Measurements from ENCODE around the gene ATP2B1.

The ATP2B1 gene

DNA sequence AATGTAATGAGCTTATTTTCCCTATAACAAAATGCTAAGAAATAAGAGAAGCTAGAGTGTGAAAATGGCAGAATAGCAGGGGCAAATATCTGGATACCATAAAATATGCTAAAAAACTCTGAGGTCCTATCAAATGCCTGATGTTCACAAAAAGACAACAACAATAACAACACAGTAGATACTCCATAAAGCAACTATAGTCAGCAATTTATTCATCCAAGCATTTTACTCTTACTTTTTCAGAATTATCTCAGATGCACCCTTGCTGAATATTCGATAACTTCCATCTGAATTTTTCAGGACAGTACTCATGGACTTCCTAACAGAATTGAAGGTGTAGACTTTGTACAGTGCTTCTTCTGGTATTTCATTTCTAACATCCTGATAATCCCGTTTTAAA is 88.9 kb downstream of the ATP2B1 start:
- H3K27me3 ChIP-seq: no peaks in the 10 kb centered on the region
- no peaks in the 10 kb centered on the region; a peak in 1 of 20 replicates for H3K4me1 ChIP-seq
- no peak overlapping the region for H3K27ac ChIP-seq
- TF ChIP-seq Cebpa-rat (IDR thresholded peaks at IDR 0.05): no peak
- H3K9ac ChIP-seq: no peak overlapping the region
- peaks cover 18 to 94% (median 66%) of the 10 kb centered on the region in 11 experiments for H3K36me3 ChIP-seq
- peaks cover 0 to 95% (median 0%) of the 10 kb centered on the region in 11 experiments; a peak in 5 of 22 replicates for H4K20me1 ChIP-seq
- H3K9me3 ChIP-seq (replicated peaks in 1 of 11): no peaks in the 10 kb centered on the region
- H3K4me3 ChIP-seq: no peak overlapping the region
- no peak overlapping the region for H3K4me2 ChIP-seq

DNA sequence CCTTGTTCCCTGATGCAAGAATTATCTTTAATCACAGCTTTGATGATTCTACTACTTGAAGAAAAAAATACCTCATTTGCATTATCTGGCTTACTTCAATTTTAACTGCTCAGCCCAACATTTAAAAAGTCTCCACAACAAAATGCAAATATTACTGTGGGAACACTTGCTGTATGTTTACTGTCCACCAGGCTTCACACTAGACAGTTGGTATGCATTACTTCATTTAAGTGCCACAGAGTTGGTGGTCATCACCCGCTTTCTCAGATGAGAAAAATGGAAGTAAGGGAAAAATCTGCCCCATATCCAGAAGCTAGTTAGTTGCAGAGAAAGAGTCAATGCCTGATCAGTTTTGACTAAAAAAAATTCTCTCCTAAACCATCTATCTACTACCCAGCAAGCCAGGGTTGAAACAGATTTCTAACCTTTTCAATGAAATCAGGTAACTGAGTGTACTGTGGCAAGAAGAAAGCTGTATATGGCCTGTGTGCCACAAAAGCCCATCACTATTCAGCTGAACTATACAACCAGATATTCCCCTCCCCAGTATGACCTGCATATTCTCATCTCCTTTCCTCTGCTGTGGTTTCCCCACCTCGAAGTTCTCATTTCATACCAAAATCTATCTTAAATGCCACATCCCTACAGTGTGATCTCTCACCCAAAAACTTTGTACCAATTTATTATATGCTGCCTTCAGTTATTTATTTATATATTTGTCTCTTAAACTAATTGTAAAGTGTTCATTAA is 90.3 kb downstream of the ATP2B1 start:
- H3K27me3 ChIP-seq: no peaks in the 10 kb centered on the region
- H3K4me3 ChIP-seq: no peak overlapping the region
- H3K4me1 ChIP-seq: no peaks in the 10 kb centered on the region; a peak in 1 of 20 replicates
- H3K9me3 ChIP-seq (replicated peaks in 1 of 11): no peaks in the 10 kb centered on the region
- TF ChIP-seq Cebpa-rat (IDR thresholded peaks at IDR 0.05): no peak
- no peak overlapping the region for H3K27ac ChIP-seq
- H3K4me2 ChIP-seq: no peak overlapping the region
- H3K36me3 ChIP-seq: peaks cover 14 to 94% (median 65%) of the 10 kb centered on the region in 11 experiments
- H3K9ac ChIP-seq: no peak overlapping the region
- peaks cover 0 to 95% (median 0%) of the 10 kb centered on the region in 11 experiments; a peak in 4 of 22 replicates for H4K20me1 ChIP-seq

DNA sequence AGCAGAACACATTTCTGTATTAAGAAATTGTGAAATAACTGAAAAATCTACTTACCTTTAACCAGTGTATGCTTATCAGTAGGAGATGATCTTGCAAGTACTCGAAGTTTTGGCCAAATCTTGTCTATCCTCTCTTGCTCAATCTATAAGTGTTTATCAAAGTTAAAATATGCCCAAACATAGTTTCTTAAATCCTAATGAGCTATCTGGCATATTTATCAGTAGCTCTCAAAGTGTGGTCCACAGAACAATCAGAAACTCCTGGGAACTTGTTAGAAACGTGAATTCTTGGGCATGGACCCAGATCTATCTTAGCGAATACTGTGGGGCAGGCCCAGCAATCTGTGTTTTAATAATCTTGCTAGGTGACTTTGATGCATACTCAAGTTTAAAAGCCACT is 98.3 kb downstream of the ATP2B1 start:
- no peaks in the 10 kb centered on the region for H3K27me3 ChIP-seq
- no peak overlapping the region for H3K9ac ChIP-seq
- H3K27ac ChIP-seq: no peak overlapping the region
- H3K4me2 ChIP-seq: no peak overlapping the region
- H3K4me1 ChIP-seq: no peaks in the 10 kb centered on the region
- H3K9me3 ChIP-seq (replicated peaks in 1 of 11): no peaks in the 10 kb centered on the region
- H4K20me1 ChIP-seq: peaks cover 0 to 74% (median 0%) of the 10 kb centered on the region in 11 experiments; a peak in 4 of 22 replicates
- TF ChIP-seq Cebpa-rat (IDR thresholded peaks at IDR 0.05): no peak
- H3K4me3 ChIP-seq: no peak overlapping the region
- H3K36me3 ChIP-seq: peaks cover 37 to 100% (median 84%) of the 10 kb centered on the region in 11 experiments

DNA sequence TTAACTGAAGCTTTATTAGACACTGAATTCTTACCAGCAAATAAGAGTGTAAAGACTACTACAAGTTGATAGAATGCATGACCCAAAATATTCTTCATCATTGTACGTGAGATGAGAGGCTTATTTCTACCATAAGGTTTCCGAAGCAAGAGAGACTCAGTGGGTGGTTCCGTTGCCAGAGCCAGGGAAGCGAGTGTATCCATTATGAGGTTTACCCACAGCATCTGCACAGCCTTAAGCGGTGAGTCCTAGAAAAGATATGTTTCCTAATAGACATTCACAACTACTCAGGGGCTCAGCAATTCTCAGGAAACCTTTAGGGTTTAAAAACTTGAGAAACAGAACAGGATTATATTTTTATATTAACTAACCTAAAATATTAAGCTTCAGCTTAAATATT is 105.0 kb downstream of the ATP2B1 start:
- Histone ChIP-seq H3K9ac (no peak overlapping the region), H3K4me1 (no peaks in the 10 kb centered on the region), H3K27ac (no peak overlapping the region), H4K20me1 (peaks cover 0 to 87% (median 0%) of the 10 kb centered on the region in 11 experiments; a peak in 5 of 22 replicates), H3K36me3 (peaks cover 43 to 100% (median 83%) of the 10 kb centered on the region in 11 experiments), H3K4me3 (no peak overlapping the region), H3K9me3 (replicated peaks in 1 of 11) (no peaks in the 10 kb centered on the region), H3K27me3 (no peaks in the 10 kb centered on the region), H3K4me2 (no peak overlapping the region)
- no peak for TF ChIP-seq Cebpa-rat (IDR thresholded peaks at IDR 0.05)

DNA sequence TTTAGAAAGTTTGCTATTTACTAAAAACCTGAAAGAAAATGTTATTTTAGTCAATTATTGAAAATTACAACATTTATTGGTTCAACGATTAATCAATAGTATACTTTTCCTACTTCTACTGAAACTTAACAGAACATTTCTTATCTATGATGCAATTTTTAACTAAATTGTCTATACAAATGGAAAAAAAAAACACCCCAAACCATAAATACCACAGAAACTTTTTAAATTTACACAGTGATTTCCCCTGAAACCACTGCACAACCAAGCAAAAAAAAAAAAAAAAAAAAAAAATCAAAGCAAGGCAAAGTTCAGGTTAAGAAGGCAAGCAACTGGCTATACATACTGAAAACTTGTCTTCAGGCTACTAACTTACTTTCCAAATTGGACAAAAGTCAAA is 110.9 kb downstream of the ATP2B1 start:
- H3K27ac ChIP-seq: no peak overlapping the region
- no peaks in the 10 kb centered on the region for H3K9me3 ChIP-seq (replicated peaks in 1 of 11)
- H4K20me1 ChIP-seq: peaks cover 0 to 90% (median 0%) of the 10 kb centered on the region in 11 experiments; a peak in 5 of 22 replicates
- H3K4me2 ChIP-seq: no peak overlapping the region
- H3K36me3 ChIP-seq: peaks cover 28 to 100% (median 49%) of the 10 kb centered on the region in 11 experiments; a peak in 21 of 22 replicates
- H3K27me3 ChIP-seq: no peaks in the 10 kb centered on the region
- no peak for TF ChIP-seq Cebpa-rat (IDR thresholded peaks at IDR 0.05)
- no peak overlapping the region for H3K4me3 ChIP-seq
- H3K4me1 ChIP-seq: peaks cover 0 to 9% (median 0%) of the 10 kb centered on the region in 10 experiments; a peak in 3 of 20 replicates
- no peak overlapping the region for H3K9ac ChIP-seq

DNA sequence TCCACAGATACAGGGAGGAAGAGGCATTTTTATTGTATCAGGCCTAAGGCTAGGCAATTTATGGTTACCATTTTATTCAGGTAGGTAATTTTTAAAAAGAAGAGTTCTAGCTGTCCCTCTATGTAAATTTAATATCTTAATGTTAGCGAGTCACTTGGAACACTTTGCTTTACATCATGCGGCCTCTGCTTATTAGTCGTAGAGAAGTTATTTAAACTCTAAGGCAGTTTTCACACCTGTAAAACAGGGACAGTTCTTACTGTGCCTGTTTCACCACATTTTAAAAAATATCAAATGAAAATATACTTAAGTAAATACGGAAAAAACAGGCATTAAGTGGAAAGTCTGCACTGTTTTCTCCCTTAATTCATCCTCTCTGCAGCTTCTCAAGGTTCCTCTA is 111.4 kb downstream of the ATP2B1 start:
- H3K9ac ChIP-seq: no peak overlapping the region
- H3K4me3 ChIP-seq: no peak overlapping the region
- H3K27me3 ChIP-seq: no peaks in the 10 kb centered on the region
- no peaks in the 10 kb centered on the region for H3K9me3 ChIP-seq (replicated peaks in 1 of 11)
- H3K36me3 ChIP-seq: peaks cover 23 to 100% (median 47%) of the 10 kb centered on the region in 11 experiments; a peak in 21 of 22 replicates
- no peak overlapping the region for H3K4me2 ChIP-seq
- peaks cover 0 to 11% (median 0%) of the 10 kb centered on the region in 10 experiments; a peak in 3 of 20 replicates for H3K4me1 ChIP-seq
- no peak overlapping the region for H3K27ac ChIP-seq
- H4K20me1 ChIP-seq: peaks cover 0 to 91% (median 0%) of the 10 kb centered on the region in 11 experiments; a peak in 5 of 22 replicates
- no peak for TF ChIP-seq Cebpa-rat (IDR thresholded peaks at IDR 0.05)

DNA sequence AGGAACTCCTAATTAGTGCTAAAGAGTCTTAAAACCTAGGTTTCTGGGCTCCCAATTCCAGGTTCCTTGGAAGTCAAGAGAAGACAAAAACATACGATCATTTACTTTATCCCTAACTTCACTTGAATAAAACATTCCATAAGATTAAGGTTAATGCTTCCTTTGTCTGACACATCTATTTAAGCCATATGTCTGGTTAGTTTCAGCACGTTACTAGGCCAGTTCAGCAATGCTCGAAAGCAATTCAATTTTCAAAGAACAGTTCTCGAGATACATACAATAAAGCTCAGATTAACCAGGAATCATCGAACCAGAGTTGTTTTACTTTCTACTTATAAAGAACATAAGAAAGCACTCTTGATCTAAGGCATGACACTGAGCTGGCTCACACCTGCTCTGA is 114.8 kb downstream of the ATP2B1 start:
- no peak for TF ChIP-seq Cebpa-rat (IDR thresholded peaks at IDR 0.05)
- Histone ChIP-seq H3K36me3 (peaks cover 27 to 100% (median 47%) of the 10 kb centered on the region in 11 experiments), H3K27ac (no peak overlapping the region; a peak in 1 of 22 replicates), H3K27me3 (no peaks in the 10 kb centered on the region), H3K9ac (no peak overlapping the region), H3K4me2 (no peak overlapping the region), H3K4me1 (peaks cover 0 to 11% (median 0%) of the 10 kb centered on the region in 10 experiments; a peak in 3 of 20 replicates), H3K4me3 (no peak overlapping the region), H3K9me3 (replicated peaks in 1 of 11) (no peaks in the 10 kb centered on the region), H4K20me1 (peaks cover 0 to 93% (median 0%) of the 10 kb centered on the region in 11 experiments; a peak in 4 of 22 replicates)

DNA sequence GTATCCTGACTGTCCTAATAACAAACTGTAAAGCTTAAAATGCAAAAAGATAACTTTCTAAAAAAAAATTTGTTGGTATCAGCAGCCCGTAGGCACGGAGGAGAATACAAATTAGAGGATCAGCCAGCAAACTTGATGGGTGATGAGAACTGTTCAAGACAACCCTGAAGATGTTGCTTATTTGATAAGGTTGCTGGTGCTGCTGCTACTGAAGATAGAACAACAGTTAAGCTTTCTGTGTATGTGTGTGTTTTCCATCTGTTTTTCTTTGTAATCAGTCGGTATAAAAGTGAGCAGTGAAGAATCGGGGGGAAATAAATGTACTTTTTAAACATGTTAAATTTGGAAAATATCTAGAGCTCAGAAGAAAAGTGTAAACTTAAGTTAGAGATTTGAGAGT is 115.4 kb downstream of the ATP2B1 start:
- H3K27ac ChIP-seq: no peak overlapping the region; a peak in 1 of 22 replicates
- H3K9me3 ChIP-seq (replicated peaks in 1 of 11): no peaks in the 10 kb centered on the region
- TF ChIP-seq Cebpa-rat (IDR thresholded peaks at IDR 0.05): no peak
- no peaks in the 10 kb centered on the region for H3K27me3 ChIP-seq
- no peak overlapping the region for H3K9ac ChIP-seq
- H4K20me1 ChIP-seq: peaks cover 0 to 93% (median 0%) of the 10 kb centered on the region in 11 experiments; a peak in 4 of 22 replicates
- H3K4me3 ChIP-seq: no peak overlapping the region
- peaks cover 20 to 100% (median 42%) of the 10 kb centered on the region in 11 experiments for H3K36me3 ChIP-seq
- no peak overlapping the region for H3K4me2 ChIP-seq
- peaks cover 0 to 11% (median 0%) of the 10 kb centered on the region in 10 experiments; a peak in 3 of 20 replicates for H3K4me1 ChIP-seq

DNA sequence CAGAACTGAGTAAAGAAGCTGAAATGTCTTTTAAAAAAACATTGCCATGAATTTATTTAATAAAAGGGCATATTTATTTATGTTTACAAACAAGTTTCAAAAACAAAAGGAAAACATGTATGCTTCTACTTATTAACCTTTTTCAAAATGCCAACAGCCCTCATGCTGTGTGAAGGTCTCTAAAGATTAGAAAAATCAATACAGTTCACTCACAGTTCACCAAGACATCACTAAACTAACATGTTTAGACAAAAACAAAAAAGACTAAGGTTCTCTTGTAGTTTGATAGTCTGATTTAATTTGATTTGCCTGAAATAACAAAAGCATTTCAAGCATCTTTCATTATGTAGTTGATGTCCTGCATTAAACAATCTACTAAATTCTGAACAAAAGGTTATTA is 118.9 kb downstream of the ATP2B1 start:
- no peaks in the 10 kb centered on the region for H3K27me3 ChIP-seq
- no peak overlapping the region for H3K4me2 ChIP-seq
- H3K27ac ChIP-seq: no peak overlapping the region
- no peaks in the 10 kb centered on the region for H3K9me3 ChIP-seq (replicated peaks in 1 of 11)
- H4K20me1 ChIP-seq: peaks cover 0 to 71% (median 0%) of the 10 kb centered on the region in 11 experiments; a peak in 4 of 22 replicates
- peaks cover 13 to 98% (median 39%) of the 10 kb centered on the region in 11 experiments for H3K36me3 ChIP-seq
- H3K9ac ChIP-seq: no peak overlapping the region
- no peak for TF ChIP-seq Cebpa-rat (IDR thresholded peaks at IDR 0.05)
- no peak overlapping the region for H3K4me3 ChIP-seq
- H3K4me1 ChIP-seq: peaks cover 0 to 11% (median 0%) of the 10 kb centered on the region in 10 experiments; a peak in 1 of 20 replicates
